EL (cell line): ENCODE results near the gene SPC25.
"Not testable (repeated sequence)": the region's sequence is repeated elsewhere in the genome, so short reads cannot be mapped to it uniquely, and the experiment has no call there.

Source experiments
- DNase-seq: peaks from one replicate; pipeline ENCODE4 v3.0.0-alpha.2; 2016

SPC25 gene, protein sequence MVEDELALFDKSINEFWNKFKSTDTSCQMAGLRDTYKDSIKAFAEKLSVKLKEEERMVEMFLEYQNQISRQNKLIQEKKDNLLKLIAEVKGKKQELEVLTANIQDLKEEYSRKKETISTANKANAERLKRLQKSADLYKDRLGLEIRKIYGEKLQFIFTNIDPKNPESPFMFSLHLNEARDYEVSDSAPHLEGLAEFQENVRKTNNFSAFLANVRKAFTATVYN

DNA sequence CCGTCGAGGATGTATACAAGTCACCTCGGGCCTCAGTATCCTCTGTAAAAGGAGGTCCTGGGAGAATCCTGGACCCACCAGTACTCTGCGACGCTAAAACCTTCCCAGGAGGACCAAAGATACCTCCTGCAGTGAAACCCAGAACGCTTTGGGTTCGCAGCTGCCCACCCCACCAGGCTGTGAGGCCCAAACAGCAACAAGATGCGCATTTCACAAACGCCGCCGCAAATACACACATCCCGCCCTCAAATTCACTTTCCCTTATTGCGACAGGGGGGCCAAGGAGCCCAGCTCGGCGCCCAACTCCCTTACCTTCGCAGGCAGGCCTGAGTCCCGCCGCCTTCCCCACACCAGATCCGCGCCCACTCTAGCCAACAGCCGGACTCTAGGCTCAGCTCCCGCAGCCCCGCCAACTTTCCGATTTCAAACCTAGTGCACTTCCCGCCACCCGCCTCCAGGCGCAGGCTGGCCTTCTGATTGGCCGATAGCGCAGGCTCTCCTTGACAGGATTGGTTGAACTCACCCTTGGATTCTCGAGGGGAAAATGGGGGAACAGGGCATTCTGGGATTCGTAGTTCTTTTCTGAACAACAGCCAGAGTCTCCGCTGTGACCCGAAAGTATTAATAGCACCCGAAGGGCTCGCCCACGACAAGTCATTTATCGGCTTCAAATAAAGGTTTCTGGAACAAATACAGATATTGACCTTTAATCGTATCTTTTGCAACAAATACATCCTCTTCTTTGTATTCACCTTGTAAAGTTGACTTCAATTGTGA, at the start of gene SPC25:
Gene SPC25 (minus strand): TSS at position 425 of the 777 bp plus-strand sequence. CDS start 911 bp downstream, outside the sequence.
- DNase-seq: peak; percentile 94

DNA sequence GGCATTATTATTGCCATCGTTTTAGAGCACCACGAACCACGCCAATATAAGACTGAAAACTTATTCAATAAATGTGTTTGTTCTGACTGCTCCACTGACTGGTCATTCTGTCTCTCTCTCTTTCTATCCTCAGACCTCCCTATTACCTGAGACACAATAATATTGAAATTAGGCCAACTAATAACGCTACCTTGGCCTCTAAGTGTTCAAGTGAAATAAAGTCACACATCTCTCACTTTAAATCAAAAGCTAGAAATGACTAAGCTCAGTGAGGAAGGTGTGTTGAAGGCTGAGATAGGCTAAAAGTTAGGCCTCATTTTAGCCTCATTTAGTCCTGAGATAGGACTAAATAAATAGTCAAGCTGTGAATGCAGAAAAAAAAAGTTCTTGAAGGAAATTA, 49.7 kb upstream of the SPC25 start:
- no peak for DNase-seq

DNA sequence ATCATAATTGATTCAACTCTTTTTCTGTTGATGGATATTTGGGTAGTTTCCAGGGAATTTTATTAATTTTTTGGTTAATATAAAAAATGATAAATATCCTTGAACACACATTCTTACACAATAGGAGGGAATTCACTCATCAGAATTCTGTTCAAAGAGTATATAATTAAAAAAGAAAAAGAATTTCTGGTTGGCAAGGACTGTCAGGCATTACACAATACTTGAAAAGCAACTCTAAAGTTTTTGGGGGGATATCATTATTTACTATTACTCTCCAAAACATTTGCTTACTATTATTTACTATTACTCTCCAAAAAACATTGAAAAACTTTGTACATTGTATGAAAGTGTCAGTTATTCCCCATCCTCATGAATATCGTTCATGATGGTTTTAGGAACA, 48.8 kb upstream of the SPC25 start:
- no peak for DNase-seq

DNA sequence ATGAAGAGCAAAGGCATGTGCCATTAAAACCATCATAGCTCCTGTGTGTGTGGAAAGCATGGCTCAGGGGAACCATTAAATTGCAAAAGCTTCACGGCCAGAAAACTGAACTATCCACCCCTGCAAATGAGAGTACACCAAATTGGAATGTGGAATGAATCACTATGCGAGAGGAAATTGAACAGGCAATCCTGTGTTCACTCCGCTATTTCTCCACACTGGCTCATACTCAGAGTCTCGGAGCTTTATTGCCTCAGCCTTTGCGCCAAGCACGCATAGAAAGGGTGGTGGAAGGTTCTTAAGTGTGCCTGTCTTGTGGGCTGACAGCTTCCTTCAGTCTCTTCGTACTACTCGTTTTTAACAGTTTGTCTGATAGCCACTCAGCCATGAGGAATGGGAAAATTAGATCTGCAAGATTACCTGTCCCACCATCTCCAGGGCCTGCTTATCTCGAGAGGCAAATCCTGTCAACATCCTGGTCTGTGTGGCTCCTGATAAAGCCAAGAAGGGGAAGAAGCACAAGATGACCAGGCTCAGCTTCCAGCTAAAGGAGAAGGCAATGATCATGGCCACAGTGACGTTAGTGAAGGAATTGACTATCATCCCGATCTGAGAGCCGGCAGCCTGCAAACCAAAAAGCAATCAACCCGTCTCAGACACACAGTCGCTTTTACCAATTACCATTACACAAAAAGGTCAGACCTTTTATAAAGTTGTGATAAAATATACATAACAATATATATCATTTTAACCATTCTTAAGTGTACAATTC, 45.8 kb upstream of the SPC25 start:
- DNase-seq: peak; percentile 78

DNA sequence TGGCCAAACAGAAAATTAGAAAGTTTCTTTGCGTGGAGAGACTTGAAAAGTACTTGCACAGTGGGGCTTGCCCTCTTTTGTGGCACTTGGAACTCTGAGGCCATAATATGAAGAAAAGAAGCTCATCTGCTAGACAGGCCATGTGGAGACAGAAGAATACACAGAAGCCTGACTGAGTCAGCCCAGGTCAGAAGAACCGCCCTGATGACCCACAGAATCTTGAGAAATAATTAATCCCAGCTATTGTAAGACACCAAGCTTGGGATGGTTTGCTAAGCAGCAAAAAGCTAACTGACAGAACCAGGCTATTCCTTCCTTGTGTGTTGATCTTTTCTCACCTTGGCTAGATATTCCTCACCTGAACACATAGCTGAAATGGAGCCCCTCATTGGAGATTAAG, 44.6 kb upstream of the SPC25 start:
- DNase-seq: no peak

DNA sequence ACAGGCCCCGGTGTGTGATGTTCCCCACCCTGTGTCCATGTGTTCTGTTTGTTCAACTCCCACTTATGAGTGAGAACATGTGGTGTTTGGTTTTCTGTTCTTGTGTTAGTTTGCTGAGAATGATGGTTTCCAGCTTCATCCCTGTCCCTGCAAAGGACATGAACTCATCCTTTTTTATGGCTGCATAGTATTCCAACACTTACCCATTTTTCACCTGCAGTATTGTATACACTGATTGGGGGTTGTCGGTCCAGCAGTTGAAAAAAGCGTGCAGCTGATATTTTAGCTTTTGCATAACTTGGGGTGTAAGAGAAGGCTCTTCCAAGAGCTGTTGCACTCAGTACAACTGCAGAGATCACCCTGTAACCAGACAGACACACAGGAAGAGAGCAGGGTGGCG, 41.9 kb upstream of the SPC25 start:
- not testable (repeated sequence) for DNase-seq

DNA sequence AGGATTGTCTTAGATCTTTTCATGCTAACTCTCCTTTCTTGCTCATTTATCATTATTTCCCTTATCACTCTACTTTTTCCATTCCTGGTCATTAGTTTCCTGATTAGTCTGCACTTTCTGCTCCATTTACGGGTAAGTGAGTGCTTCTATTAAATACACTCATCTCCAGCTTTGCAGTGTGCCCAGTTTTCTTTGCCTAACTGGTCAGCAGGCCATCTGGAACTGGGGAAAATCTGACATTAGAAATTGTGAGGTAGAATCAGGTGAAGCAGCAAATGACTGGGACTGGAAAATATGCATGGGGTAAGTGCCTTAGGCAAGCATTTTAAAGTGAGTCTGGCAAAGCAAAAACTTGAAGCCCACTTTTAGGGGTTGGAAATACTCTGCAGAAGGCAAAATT, 40.0 kb upstream of the SPC25 start:
- no peak for DNase-seq

DNA sequence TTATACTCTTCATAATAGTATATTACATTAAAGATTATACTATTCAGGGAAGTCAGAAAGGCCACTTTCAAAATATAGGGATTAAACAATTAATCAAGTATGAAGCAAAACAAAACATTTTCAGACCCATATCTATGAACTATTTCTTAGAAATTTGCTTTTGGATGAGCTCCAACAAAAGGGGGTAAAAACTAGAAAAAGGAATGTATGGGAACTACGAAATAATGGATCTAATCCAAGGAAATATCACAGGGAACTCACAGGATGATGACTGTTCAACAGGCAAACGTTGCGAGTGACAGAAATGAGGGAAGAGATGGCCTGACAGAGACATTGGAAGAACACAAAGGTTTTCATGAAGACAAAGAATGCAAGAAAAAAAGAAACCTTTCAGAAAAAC, 38.8 kb upstream of the SPC25 start:
- DNase-seq: no peak

DNA sequence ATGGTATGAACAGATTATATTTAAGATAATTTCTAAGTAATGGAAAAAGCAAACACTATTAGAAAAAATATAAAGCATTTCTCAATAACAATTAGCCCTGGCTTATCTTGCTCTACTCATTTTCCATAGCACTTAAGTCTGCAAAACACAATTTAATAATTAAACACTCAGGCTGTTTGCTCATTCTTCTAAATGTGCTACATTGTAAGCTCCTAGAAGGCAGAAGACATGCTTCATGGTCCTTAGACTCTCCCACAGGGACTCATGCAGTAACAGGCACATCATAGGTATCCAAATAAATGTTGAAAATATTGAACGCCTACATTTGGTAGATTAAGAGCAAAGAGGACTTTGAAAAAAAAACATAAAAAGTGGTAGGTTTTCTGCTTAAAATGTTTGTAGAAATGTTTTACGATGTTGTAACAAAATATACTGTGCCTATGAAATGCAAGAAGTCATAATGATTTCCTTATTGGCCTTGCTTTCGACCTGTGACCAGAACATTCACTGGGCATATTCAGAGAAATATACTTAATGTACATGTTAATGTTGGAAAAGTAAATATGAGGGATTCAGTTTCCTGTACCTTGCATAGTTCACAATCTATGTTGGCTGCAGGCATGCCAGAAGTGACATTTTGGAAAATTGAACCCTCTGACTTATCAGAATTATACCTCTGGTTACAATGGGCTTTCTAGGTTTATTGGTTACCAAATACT, 38.0 kb upstream of the SPC25 start:
- no peak for DNase-seq

DNA sequence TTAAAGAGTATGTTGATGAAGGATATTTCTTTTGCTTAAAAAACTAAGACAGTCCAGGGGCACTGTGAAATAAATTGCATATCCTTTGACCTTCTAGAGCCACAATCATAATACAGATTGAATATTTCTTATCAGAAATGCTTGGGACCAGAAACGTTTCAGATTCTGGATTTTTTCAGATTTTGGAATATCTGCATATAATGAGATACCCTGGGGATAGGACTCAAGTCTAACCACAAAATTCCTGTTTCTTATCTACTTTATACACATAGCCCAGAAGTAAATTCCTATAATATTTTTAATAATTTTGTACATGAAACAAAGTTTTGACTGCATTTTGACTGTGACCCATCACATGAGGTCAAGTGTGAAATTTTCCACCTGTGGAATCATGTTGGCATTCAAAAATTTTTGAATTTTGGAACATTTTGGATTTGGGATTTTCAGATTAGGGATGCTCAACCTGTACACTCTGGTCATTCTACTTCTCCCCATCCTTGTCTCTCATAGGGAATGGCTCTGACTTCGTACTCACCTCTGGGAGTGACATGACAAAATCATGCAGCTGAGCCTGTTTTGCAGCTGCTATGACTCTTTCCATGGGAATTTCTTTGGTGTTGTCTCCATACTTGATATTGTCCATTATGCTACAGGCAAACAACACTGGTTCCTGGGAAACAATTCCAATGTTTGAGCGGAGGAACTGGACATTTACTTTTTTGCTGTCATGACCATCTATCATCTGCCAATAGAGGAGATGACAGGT, 36.6 kb upstream of the SPC25 start:
- no peak for DNase-seq

DNA sequence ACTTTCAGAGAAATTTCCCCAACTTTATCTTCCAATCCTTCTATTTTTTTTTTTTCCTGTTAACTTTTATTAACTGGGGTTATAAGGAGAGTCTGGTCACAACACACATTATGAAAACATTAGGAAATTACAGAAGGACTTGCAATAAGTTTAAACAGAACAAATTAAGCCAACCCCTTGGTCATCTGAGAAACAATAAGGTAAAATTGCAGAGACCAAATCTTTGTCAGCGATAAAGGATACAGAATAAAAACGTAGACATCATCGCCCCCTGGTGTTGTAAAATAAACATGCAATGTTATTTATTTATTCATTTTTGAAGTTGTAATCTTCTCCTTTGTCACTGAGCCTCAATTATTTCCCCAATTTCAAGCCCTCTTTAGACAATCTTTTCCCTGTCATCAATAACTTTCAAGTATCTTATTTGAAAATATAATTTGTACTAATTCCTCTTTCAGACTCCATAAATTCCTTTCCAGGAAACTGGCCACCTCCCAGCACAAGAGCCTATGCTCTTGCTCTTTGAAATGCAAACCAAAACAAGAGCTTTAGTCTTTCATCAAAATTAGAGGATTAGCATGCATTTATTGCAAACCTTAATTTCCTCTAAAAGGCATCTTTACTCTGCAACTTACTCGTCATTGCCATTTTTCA, 30.4 kb upstream of the SPC25 start:
- DNase-seq: peak; percentile 31

DNA sequence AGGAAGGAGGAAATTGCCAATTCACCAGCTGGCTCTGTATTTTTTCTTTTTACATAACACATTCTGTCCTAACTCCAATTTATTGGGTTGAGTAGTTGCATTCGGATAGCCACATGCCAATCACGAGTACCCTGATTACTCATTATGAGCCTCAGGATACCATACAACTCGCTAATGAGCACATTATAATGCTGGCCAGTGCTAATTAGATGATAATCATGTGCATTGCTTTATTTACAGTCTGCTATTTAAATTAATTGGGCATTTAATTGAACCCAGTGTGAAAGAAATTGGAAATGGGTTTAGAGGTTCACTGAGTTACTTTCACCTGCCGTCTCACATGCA, 26.1 kb upstream of the SPC25 start:
- DNase-seq: no peak

DNA sequence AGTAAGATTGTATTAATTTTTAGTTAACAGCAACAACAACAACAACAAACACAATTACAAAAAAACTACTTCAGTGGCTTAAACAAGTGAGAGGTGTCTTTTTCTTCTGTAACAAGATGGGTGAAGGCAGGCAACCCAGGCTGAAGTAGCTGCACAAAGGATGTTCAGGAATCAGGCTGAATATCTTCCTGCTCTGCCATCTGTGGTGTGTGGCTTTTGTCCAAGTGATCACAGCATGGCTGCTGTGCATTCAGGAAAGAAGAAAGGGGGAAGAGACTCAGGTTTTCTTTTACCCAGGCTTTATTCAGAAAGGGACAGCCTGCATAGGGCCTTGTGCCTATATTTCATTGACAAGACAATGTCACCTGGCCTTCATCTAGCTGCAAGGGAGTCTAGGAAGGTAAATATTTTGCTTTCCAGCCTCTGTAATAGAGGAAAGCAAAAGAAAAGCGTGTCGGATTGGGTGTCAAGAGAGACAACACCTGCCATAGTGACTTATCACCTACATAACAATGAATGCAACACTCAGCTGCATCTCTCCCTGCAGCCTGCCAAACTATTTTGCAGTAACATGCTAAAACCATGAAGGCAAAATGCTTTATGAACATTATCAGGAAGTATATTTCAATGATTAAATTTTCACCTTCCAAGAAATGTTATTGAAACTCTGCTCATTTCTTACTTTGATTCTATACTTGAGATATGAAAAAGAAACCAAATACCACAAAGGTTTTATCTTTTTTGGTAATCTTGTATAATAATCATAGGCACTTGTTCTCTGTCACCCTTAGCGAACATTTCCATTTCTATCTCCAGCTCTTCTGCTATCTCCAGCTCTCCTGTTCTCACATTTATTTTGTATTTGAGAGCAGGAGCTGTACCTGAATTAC, 25.5 kb upstream of the SPC25 start:
- DNase-seq: no peak

DNA sequence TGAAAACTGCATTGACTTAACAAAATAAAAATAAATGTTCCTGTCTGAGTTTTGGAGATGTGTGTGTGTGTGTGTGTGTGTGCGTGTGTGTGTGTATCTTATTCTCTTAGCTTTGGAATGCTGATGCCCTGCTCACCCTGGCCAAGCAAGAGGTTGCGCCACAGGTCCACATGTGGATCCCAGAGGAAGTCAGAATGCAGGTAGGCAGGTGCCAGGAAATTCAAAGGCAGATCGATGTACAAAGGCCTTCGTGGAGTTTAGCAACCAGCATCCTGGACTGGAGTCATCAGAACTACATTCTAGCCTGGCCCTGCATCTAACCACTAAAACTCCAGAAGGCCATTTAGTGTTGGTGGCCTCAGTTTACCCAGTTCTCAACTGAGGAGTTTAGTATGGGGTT, 23.3 kb upstream of the SPC25 start:
- no peak for DNase-seq

DNA sequence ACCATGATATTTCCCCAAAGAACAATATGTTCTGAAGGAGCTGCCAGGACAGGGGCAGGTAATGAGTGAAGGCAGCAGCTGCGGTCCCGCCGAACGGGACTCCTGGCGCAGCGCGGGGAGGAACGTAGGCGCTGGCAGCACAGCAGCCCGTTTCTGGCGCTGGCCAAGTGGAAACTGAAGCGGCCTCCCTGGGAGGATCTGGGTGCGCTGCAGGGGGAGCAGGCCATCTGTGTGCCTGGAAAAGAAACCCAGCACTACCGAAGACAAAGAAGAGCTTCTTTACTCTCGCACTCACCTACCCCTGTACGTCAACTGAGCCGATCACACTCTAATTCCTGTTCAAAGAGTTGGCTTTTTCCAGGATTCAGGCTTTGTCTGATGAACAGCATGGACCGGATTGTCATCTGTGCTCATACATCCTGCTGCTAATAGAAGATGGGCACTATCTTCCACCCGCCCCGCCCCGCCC, 22.7 kb upstream of the SPC25 start:
- peak; percentile 38 for DNase-seq

DNA sequence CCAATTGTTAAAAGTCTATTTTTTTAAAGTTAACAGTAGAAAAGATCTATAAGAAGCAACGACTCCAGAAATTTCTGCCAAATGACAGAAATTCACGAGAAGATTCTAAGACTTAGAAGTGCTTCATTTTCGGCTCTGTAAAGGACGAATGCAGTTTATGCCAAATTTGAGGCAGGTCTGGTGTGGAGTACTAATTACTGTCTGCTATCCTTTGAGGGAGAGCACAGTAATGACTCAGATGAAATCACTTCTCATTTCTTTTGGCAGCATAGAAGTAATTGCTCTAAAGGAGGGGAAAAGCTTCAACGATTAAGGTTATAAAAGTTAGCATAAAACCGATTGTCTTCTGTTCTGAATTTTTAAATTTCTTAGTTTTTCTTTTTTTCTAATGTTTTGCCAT, 22.2 kb upstream of the SPC25 start:
- no peak for DNase-seq

DNA sequence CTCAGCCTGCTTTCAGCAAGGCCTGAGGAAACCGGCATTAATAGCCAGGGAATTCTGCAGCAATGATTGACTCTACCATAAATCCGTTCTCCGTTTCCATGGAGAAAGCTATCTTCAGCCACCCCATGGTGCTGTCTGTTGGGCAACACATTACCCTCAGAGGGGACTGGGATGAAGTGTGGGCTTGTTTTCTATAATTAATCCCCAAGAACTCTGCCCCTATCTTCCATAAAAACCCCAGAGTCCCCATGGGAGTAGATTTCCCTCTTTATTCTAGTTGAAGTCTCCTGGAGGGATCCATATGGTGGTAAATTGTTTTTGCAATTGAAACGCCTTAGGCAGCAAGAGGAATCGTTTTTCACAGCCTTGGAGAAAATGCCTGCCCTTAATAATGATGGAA, 20.1 kb upstream of the SPC25 start:
- DNase-seq: no peak

DNA sequence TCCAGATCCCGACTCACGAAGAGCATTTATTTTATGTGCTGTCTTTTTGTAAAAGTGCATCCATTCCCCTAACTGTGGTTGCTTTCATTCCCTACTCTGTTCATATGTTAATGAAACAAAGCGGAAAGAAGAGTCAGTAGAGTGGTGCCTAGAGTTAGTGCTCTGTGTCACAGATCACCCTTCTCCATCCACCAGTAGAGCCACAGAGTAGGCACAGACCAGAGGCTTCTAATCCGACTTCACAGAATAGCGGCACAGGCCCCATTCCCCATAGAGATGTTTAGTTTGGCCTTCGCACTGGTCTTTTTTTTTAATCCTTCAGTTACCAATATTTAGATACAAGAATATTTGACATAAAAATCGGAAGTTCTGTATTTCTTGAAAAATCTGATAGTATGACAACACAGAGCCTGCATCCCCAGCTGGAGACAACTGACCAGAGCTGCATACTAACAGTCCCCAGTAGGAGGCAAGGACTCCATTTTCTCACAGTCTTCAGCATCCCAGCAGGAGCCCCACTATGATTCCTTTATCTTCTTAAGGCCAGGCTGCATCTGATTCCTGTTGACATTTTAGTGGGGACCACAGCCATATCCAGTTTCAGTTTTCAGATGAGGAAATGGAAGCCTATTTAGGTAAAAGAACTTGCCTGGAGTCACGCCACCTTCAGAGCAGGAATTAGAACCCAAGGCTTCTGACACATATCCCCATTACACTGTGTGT, 17.9 kb upstream of the SPC25 start:
- no peak for DNase-seq

DNA sequence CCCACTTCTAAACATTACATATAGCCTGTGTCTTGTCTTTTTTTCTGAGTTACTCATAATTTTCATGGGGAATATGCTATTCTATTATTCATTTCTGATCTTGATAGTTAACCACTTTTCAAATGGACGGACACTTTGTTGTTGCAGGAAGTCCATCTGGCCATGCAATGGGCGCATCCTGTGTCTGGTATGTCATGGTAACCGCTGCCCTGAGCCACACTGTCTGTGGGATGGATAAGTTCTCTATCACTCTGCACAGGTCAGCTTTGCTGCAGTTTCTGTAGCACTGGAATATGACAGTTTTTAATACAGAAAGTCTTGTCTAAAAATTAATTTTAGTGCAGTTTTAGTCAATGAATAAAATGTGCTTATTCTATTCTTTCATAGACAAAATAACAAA, 14.1 kb upstream of the SPC25 start:
- DNase-seq: no peak

DNA sequence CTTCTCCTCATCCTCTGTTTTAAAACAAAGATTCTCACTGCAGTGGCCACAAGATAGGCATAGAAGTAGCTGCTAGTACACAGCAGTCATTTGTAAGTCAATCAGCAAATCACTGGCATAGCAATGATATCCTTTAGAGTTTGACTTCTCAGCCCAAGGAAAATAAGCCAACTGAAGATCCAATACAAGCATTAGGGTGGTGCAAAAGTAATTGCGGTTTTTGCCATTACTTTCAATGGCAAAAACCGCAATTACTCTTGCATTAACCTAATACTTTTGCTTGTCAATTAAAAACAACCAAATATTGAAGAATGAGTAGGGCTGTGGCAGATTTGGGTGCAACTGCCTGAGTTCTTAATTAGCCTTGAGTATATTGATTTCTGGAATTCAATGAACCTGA, 13.7 kb upstream of the SPC25 start:
- DNase-seq: no peak
